Measurements from ENCODE around the gene NOTCH2. TPM values are rescaled to one million over a fixed set of nuclear protein-coding genes. Genes with fewer than 3 reads are reported as not detected.

Gene NOTCH2
- total RNA-seq, 1 experiment from 2014 or later = 4.7 TPM

DNA sequence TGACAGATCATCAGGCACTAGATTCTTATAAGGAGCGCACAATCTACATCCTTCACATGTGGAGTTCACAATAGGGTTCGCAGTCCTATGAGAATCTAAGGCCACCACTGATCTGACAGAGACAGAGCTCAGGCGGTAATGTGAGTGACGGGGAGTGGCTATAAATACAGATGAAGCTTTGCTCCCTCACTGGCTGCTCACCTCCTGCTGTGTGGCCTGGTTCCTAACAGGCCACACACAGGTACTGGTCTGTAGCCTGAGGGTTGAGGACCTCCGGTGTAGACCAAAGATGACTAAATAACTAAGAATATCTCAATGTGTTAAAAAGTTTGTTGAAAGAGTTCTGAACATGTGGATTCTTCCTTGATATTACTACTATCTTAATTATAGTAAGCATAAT lies 117.0 kb downstream of the NOTCH2 start:
- H3K27me3 ChIP-seq (ENCODE audit: low read length) = no peaks in the 10 kb centered on the region
- H3K4me2 ChIP-seq (ENCODE audit: low read depth, low read length, poor library complexity, severe bottlenecking) = no peak overlapping the region
- H3K9me2 ChIP-seq (replicated peaks; ENCODE audit: insufficient read depth, low read length) = no peaks in the 10 kb centered on the region
- H3K4me3 ChIP-seq (ENCODE audit: low read length) = no peak overlapping the region
- no peak overlapping the region for H3K9ac ChIP-seq (ENCODE audit: low read length)
- H2AFZ ChIP-seq (ENCODE audit: low read length) = no peak overlapping the region
- no peaks in the 10 kb centered on the region for H4K20me1 ChIP-seq (ENCODE audit: insufficient read depth, low read depth, low read length)
- no peaks in the 10 kb centered on the region for H3K36me3 ChIP-seq (ENCODE audit: insufficient read depth, low read length)
- no peak for DNase-seq
- no peaks in the 10 kb centered on the region for H3K4me1 ChIP-seq (ENCODE audit: low read length)
- H3K79me2 ChIP-seq (ENCODE audit: low read length) = no peaks in the 10 kb centered on the region
- H3K9me3 ChIP-seq (ENCODE audit: low read length) = no peaks in the 10 kb centered on the region
- H3K27ac ChIP-seq (ENCODE audit: low read length) = no peak overlapping the region

DNA sequence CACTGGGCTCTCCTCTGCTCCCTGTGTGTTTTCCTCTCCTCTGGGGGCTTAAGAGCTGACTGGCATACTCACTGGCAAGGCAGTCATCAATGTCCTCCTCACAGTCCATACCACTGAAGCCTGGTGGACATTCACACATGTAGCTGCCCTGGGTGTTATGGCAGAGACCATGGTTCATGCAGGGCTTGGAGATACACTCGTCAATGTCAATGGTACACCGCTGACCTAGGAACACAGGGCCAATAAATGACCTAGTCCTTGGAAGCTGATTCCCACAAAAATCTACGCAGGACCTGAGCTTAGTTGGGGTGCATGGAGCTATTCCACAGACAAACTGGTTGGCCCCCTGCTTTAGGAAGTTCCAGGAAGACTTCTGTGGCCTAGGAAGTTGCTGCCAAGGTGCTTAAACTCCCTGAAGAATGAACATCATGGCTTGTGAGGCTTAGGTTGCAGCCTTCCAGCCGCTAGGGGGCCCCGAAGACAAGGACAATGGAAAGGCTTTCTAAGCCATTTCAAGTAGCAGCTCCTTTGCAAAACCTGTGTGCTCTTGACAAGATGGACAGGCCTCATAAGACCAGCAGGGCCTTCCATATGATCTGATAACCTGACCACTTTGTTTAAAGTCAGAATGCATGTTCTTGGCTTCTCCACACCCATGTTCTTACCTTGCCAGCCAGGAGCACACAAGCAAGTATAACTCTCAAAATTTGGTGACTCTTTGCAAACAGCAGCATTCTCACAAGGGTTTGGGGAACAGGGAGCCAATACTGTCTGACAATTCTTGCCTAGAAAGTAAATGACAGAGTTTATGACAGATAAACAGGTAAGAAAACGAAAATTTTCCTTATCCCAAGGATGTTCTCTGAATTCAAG lies 120.9 kb downstream of the NOTCH2 start:
- peak; percentile 84 for DNase-seq
- Histone ChIP-seq H3K4me2 (ENCODE audit: low read depth, low read length, poor library complexity, severe bottlenecking) (no peak overlapping the region), H3K9ac (ENCODE audit: low read length) (no peak overlapping the region)

DNA sequence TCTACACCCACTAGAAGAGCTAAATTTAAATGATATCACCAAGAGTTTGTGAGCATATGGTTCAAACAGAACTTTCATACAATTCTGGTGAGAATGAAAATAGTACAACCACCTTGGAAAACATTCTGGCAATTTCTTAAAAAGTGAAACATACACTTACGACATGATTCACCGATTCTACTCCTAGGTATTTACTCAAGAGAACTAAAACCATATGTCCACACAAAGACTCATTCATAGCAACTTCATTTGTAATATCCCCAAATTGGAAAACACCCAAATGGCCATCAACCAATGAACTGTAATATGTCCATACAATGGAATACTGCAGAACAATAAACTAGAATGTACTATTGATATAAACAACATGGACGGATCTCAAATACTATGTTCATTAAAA lies 122.0 kb downstream of the NOTCH2 start:
- no peaks in the 10 kb centered on the region for H3K79me2 ChIP-seq (ENCODE audit: low read length)
- DNase-seq = no peak

More for the DNA sequence above, 120.9 kb downstream of the NOTCH2 start:
- no peak overlapping the region for H3K27ac ChIP-seq (ENCODE audit: low read length)
- no peaks in the 10 kb centered on the region for H3K9me2 ChIP-seq (replicated peaks; ENCODE audit: insufficient read depth, low read length)
- H3K79me2 ChIP-seq (ENCODE audit: low read length) = no peaks in the 10 kb centered on the region
- no peaks in the 10 kb centered on the region for H3K4me1 ChIP-seq (ENCODE audit: low read length)
- H3K4me3 ChIP-seq (ENCODE audit: low read length) = no peak overlapping the region
- no peaks in the 10 kb centered on the region for H4K20me1 ChIP-seq (ENCODE audit: insufficient read depth, low read depth, low read length)
- no peak overlapping the region for H2AFZ ChIP-seq (ENCODE audit: low read length)
- H3K27me3 ChIP-seq (ENCODE audit: low read length) = no peaks in the 10 kb centered on the region
- no peaks in the 10 kb centered on the region for H3K9me3 ChIP-seq (ENCODE audit: low read length)
- H3K36me3 ChIP-seq (ENCODE audit: insufficient read depth, low read length) = no peaks in the 10 kb centered on the region

DNA sequence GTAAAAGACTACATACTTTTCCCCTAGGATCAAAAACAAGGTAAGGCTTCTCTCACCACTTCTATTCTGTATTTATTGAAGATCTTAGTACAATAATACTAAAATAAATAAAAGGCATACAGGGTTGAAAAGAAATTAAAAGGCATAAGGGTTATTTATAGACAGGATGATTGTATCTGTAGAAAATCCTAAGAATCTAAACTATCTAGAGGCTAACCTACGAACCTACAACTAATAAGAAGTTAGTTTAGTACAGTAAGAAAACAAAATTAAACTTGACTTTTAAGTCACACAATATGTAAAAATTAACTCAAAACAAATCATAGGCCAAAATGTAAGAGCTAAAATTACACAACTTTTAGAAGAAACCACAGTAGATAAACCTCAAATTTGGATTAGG lies 122.7 kb downstream of the NOTCH2 start:
- no peak overlapping the region for H2AFZ ChIP-seq (ENCODE audit: low read length)
- no peak for DNase-seq
- H3K4me3 ChIP-seq (ENCODE audit: low read length) = no peak overlapping the region
- no peaks in the 10 kb centered on the region for H3K9me2 ChIP-seq (replicated peaks; ENCODE audit: insufficient read depth, low read length)
- H3K4me2 ChIP-seq (ENCODE audit: low read depth, low read length, poor library complexity, severe bottlenecking) = no peak overlapping the region
- no peaks in the 10 kb centered on the region for H3K4me1 ChIP-seq (ENCODE audit: low read length)
- no peak overlapping the region for H3K27ac ChIP-seq (ENCODE audit: low read length)
- no peaks in the 10 kb centered on the region for H3K9me3 ChIP-seq (ENCODE audit: low read length)
- H3K27me3 ChIP-seq (ENCODE audit: low read length) = no peaks in the 10 kb centered on the region
- no peaks in the 10 kb centered on the region for H3K36me3 ChIP-seq (ENCODE audit: insufficient read depth, low read length)
- no peaks in the 10 kb centered on the region for H4K20me1 ChIP-seq (ENCODE audit: insufficient read depth, low read depth, low read length)
- no peaks in the 10 kb centered on the region for H3K79me2 ChIP-seq (ENCODE audit: low read length)
- H3K9ac ChIP-seq (ENCODE audit: low read length) = no peak overlapping the region

More for the DNA sequence above, 122.0 kb downstream of the NOTCH2 start:
- Histone ChIP-seq H3K27ac (ENCODE audit: low read length) (no peak overlapping the region), H3K9ac (ENCODE audit: low read length) (no peak overlapping the region), H3K9me3 (ENCODE audit: low read length) (no peaks in the 10 kb centered on the region), H3K9me2 (replicated peaks; ENCODE audit: insufficient read depth, low read length) (no peaks in the 10 kb centered on the region), H3K4me2 (ENCODE audit: low read depth, low read length, poor library complexity, severe bottlenecking) (no peak overlapping the region), H2AFZ (ENCODE audit: low read length) (no peak overlapping the region), H3K4me1 (ENCODE audit: low read length) (no peaks in the 10 kb centered on the region), H3K27me3 (ENCODE audit: low read length) (no peaks in the 10 kb centered on the region), H3K4me3 (ENCODE audit: low read length) (no peak overlapping the region), H3K36me3 (ENCODE audit: insufficient read depth, low read length) (no peaks in the 10 kb centered on the region), H4K20me1 (ENCODE audit: insufficient read depth, low read depth, low read length) (no peaks in the 10 kb centered on the region)

DNA sequence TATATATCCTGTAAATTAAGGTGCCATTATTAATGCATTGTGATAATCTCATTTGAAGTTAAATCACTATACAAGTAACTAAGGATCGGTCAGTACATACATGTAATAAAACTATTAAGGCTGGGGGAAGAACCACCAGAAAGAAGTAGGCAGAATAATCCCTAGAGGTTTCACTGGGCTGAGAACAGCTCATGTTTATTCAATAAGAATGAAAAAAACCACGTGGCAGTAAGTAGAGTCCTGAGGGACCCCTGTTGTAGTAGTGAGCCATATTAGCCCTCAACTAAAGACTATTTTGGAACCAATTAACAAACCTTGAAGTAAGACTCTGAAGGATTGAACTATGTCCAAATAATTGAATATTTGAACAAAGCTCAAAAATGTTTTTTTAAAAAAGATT lies 126.2 kb downstream of the NOTCH2 start:
- no peaks in the 10 kb centered on the region for H3K4me1 ChIP-seq (ENCODE audit: low read length)
- no peaks in the 10 kb centered on the region for H3K79me2 ChIP-seq (ENCODE audit: low read length)
- no peak overlapping the region for H3K4me2 ChIP-seq (ENCODE audit: low read depth, low read length, poor library complexity, severe bottlenecking)
- H3K9ac ChIP-seq (ENCODE audit: low read length) = no peak overlapping the region
- H3K9me2 ChIP-seq (replicated peaks; ENCODE audit: insufficient read depth, low read length) = no peaks in the 10 kb centered on the region
- H3K36me3 ChIP-seq (ENCODE audit: insufficient read depth, low read length) = no peaks in the 10 kb centered on the region
- H3K4me3 ChIP-seq (ENCODE audit: low read length) = no peak overlapping the region
- no peaks in the 10 kb centered on the region for H3K27me3 ChIP-seq (ENCODE audit: low read length)
- no peaks in the 10 kb centered on the region for H4K20me1 ChIP-seq (ENCODE audit: insufficient read depth, low read depth, low read length)
- DNase-seq = no peak
- H2AFZ ChIP-seq (ENCODE audit: low read length) = no peak overlapping the region
- no peaks in the 10 kb centered on the region for H3K9me3 ChIP-seq (ENCODE audit: low read length)
- no peak overlapping the region for H3K27ac ChIP-seq (ENCODE audit: low read length)

DNA sequence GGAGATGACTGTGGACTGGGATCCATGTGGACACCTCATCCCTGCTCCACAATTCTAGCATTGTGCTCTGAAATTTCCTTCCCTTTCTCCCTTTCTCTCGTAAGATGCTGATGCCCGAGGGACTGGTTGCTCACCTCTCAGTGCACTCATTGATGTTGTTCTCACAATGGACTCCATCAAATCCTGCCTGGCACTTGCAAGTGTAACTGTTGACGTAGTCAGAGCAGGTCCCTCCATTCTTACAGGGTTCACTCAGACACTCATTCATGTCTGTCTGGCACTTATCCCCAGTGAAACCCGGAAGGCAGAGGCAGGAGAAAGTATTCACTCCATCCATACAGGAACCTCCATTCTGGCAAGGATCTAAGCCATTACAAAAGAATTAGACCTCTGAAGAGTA lies 128.1 kb downstream of the NOTCH2 start:
- H3K4me1 ChIP-seq (ENCODE audit: low read length) = no peaks in the 10 kb centered on the region

DNA sequence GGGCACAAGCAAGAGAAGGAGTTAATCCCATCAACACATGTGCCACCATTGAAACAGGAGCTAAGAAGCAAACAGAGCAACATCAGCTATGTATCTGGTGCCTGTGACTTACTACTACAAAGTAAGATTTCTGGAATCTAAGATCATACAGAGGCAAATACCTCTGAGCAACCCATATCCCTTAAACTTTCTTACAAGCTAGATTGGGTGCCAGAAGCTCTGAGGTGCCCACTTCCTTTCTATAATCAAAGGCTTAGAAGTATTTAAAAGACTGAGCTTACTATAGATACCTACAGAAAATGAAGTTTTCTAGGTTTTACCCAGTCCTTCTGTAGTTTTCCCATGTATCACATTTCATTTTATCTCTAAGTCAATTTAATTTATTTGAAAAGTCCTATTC lies 128.8 kb downstream of the NOTCH2 start:
- Histone ChIP-seq H3K79me2 (ENCODE audit: low read length) (no peaks in the 10 kb centered on the region), H3K9me2 (replicated peaks; ENCODE audit: insufficient read depth, low read length) (no peaks in the 10 kb centered on the region), H3K4me3 (ENCODE audit: low read length) (no peak overlapping the region), H4K20me1 (ENCODE audit: insufficient read depth, low read depth, low read length) (no peaks in the 10 kb centered on the region), H3K9me3 (ENCODE audit: low read length) (no peaks in the 10 kb centered on the region), H3K36me3 (ENCODE audit: insufficient read depth, low read length) (no peaks in the 10 kb centered on the region), H3K9ac (ENCODE audit: low read length) (no peak overlapping the region), H3K4me2 (ENCODE audit: low read depth, low read length, poor library complexity, severe bottlenecking) (no peak overlapping the region), H3K27ac (ENCODE audit: low read length) (no peak overlapping the region), H3K27me3 (ENCODE audit: low read length) (no peaks in the 10 kb centered on the region), H2AFZ (ENCODE audit: low read length) (no peak overlapping the region), H3K4me1 (ENCODE audit: low read length) (no peaks in the 10 kb centered on the region)
- DNase-seq = no peak

More for the DNA sequence above, 128.1 kb downstream of the NOTCH2 start:
- H3K4me2 ChIP-seq (ENCODE audit: low read depth, low read length, poor library complexity, severe bottlenecking) = no peak overlapping the region
- no peaks in the 10 kb centered on the region for H3K9me3 ChIP-seq (ENCODE audit: low read length)
- no peaks in the 10 kb centered on the region for H3K36me3 ChIP-seq (ENCODE audit: insufficient read depth, low read length)
- no peak overlapping the region for H3K27ac ChIP-seq (ENCODE audit: low read length)
- H4K20me1 ChIP-seq (ENCODE audit: insufficient read depth, low read depth, low read length) = no peaks in the 10 kb centered on the region
- no peak overlapping the region for H3K4me3 ChIP-seq (ENCODE audit: low read length)
- H2AFZ ChIP-seq (ENCODE audit: low read length) = no peak overlapping the region
- no peaks in the 10 kb centered on the region for H3K27me3 ChIP-seq (ENCODE audit: low read length)
- no peaks in the 10 kb centered on the region for H3K9me2 ChIP-seq (replicated peaks; ENCODE audit: insufficient read depth, low read length)
- DNase-seq = no peak
- H3K79me2 ChIP-seq (ENCODE audit: low read length) = no peaks in the 10 kb centered on the region
- no peak overlapping the region for H3K9ac ChIP-seq (ENCODE audit: low read length)

DNA sequence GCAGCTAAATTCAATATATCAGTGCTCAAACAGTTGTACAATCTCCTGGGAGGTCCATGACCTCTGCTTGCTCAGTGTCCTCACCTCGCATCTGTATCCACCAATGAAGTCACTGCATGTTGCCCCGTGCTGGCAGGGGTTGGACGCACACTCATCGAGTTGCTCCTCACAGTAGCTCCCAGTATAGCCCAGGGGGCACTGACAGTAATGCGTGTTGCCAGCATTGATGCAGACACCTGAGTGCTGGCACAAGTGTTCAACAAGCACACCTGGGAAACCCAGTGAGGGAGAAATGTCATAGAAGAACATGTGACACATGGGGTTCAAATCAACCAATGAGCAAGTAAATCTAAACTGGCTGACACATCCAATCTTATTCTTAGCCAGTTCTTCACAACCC lies 132.3 kb downstream of the NOTCH2 start:
- Histone ChIP-seq H4K20me1 (ENCODE audit: insufficient read depth, low read depth, low read length) (no peaks in the 10 kb centered on the region), H3K4me2 (ENCODE audit: low read depth, low read length, poor library complexity, severe bottlenecking) (no peak overlapping the region), H3K9me2 (replicated peaks; ENCODE audit: insufficient read depth, low read length) (no peaks in the 10 kb centered on the region), H3K4me3 (ENCODE audit: low read length) (no peak overlapping the region), H3K4me1 (ENCODE audit: low read length) (no peaks in the 10 kb centered on the region), H3K27ac (ENCODE audit: low read length) (no peak overlapping the region), H3K9ac (ENCODE audit: low read length) (no peak overlapping the region), H3K36me3 (ENCODE audit: insufficient read depth, low read length) (no peaks in the 10 kb centered on the region), H2AFZ (ENCODE audit: low read length) (no peak overlapping the region), H3K79me2 (ENCODE audit: low read length) (no peaks in the 10 kb centered on the region), H3K9me3 (ENCODE audit: low read length) (no peaks in the 10 kb centered on the region), H3K27me3 (ENCODE audit: low read length) (no peaks in the 10 kb centered on the region)
- no peak for DNase-seq
